K562 (cell line): ENCODE results near the gene WDR93. TPM values are rescaled to one million over a fixed set of nuclear protein-coding genes. Genes with fewer than 3 reads are reported as not detected.

Experiments used
- ATAC-seq: fragments of 200-7000 bp; cut with Tn5 transposase; 3 replicates; pipeline ENCODE4 v1.9.1; 2020; ENCODE audit warnings: moderate library complexity
- BruUV-seq: library from RNA; stranded (reverse); fragments of 400-500 nt; replicated peaks from 2 replicates; lab custom pipeline; 2021; lab: Mats Ljungman, UMichigan
- CTCF ChIA-PET: fragments of 300-600 bp; formaldehyde crosslinking; extraction: SDS; loops from one replicate; lab custom pipeline; 2021; ENCODE audit warnings: low intra/inter-chr PET ratio; lab: Yijun Ruan, JAX
- POLR2A ChIA-PET: fragments of 300-600, 350-650 bp; sonication (Branson Sonifier 250); formaldehyde crosslinking; extraction: SDS; loops from one replicate; lab custom pipeline; 2021; ENCODE audit warnings: antibody characterized with exemption, inconsistent platforms; lab: Yijun Ruan, JAX
- DNase-seq, 4 experiments: peaks; one replicate each; pipeline versions ENCODE4 v3.0.0 to v3.0.0-alpha.2; 2011 to 2018; ENCODE audit warnings: low spot score in 3 of 4, mixed read lengths in 3 of 4; ENCODE audit errors: extremely low read depth in 1 of 4
- FAIRE-seq: peaks from 2 replicates; lab custom pipeline; 2011; peaks lifted over from hg19 to GRCh38; lab: Jason Lieb, UNC
- H2AFZ ChIP-seq: 2 replicates; pipeline ENCODE4 v1.6.0; 2011; ENCODE audit warnings: low read depth, low read length, control low read depth, inconsistent platforms
- H3K27ac ChIP-seq: fragments of 200-600 bp; 3 replicates; pipeline ENCODE4 v1.8.0; 2011; ENCODE audit warnings: low read depth, mild to moderate bottlenecking, control low read depth, inconsistent platforms, low read length, moderate library complexity, mixed read lengths; ENCODE audit errors: extremely low read depth
- H3K27me3 ChIP-seq, 2 experiments: fragments of 300-600 bp in 1 of 2; 2 replicates in 1 of 2; 3 replicates in 1 of 2; pipeline versions ENCODE4 v1.6.0 to v1.8.0; 2011; ENCODE audit warnings: inconsistent platforms in 2 of 2, low read length in 2 of 2, mild to moderate bottlenecking in 1 of 2, mixed read lengths in 1 of 2, moderate library complexity in 1 of 2; ENCODE audit not compliant: control insufficient read depth in 2 of 2, insufficient read depth in 2 of 2
- H3K36me3 ChIP-seq: fragments of 300-600 bp; 3 replicates; pipeline ENCODE4 v1.8.0; 2011; ENCODE audit warnings: mild to moderate bottlenecking, low read length, inconsistent platforms; ENCODE audit not compliant: control insufficient read depth, insufficient read depth
- H3K4me1 ChIP-seq, 2 experiments: fragments of 200-600 bp in 1 of 2; replicated peaks in 1 of 2; 2 replicates in 1 of 2; 3 replicates in 1 of 2; pipeline versions ENCODE4 v1.5.1 to v1.8.0; 2011; ENCODE audit warnings: inconsistent platforms in 2 of 2, low read length in 2 of 2, mild to moderate bottlenecking in 1 of 2, mixed read lengths in 1 of 2, moderate library complexity in 1 of 2; ENCODE audit not compliant: control insufficient read depth in 2 of 2, insufficient read depth in 2 of 2
- H3K4me2 ChIP-seq: 2 replicates; pipeline ENCODE4 v1.6.1; 2011; ENCODE audit warnings: low read length, control low read depth, inconsistent platforms, mixed read lengths; ENCODE audit not compliant: insufficient read depth
- H3K4me3 ChIP-seq: fragments of 200-600 bp; sonication (generic), shearing (Covaris generic); 2 replicates; pipeline ENCODE4 v1.5.1; 2016; ENCODE audit warnings: control low read depth, inconsistent platforms
- H3K79me2 ChIP-seq: fragments of 200-600 bp; 3 replicates; pipeline ENCODE4 v1.8.0; 2011; ENCODE audit warnings: low read length, inconsistent platforms; ENCODE audit not compliant: control insufficient read depth, insufficient read depth
- H3K9ac ChIP-seq, 2 experiments: 2 replicates each; pipeline versions ENCODE4 v1.6.0 to v1.6.1; 2011; ENCODE audit warnings: low read depth in 2 of 2, low read length in 2 of 2, control low read depth in 1 of 2, inconsistent platforms in 1 of 2, mild to moderate bottlenecking in 1 of 2, mixed read lengths in 1 of 2; ENCODE audit not compliant: insufficient read depth in 1 of 2
- H3K9me1 ChIP-seq: one replicate; pipeline ENCODE4 v1.6.0; 2011; ENCODE audit warnings: inconsistent platforms, mild to moderate bottlenecking, low read length, moderate library complexity; ENCODE audit not compliant: control insufficient read depth, insufficient read depth
- H3K9me3 ChIP-seq: replicated peaks from 2 replicates; pipeline ENCODE4 v1.5.1; 2011; ENCODE audit warnings: low read depth, low read length, inconsistent platforms; ENCODE audit not compliant: control insufficient read depth, insufficient read depth
- H4K20me1 ChIP-seq: replicated peaks from 2 replicates; pipeline ENCODE4 v1.6.1; 2011; ENCODE audit warnings: low read length, inconsistent platforms, mixed read lengths; ENCODE audit not compliant: control insufficient read depth, insufficient read depth
- KLF13 ChIP-seq: fragments of 450-650 bp; IDR thresholded peaks from 2 replicates; pipeline ENCODE4 v1.6.1; 2016; ENCODE audit warnings: missing genetic modification characterization, low read depth, mild to moderate bottlenecking, missing compliant biosample characterization, moderate library complexity, borderline replicate concordance
- NCOA6 ChIP-seq: fragments of 450-650 bp; IDR thresholded peaks from 2 replicates; pipeline ENCODE4 v1.6.1; 2017; ENCODE audit warnings: mild to moderate bottlenecking
- RBM34 ChIP-seq: fragments of 200-400 bp; formaldehyde crosslinking; IDR thresholded peaks from 2 replicates; pipeline ENCODE4 v1.6.1; 2018; ENCODE audit warnings: low read length, borderline replicate concordance; ENCODE audit not compliant: insufficient read depth
- TARDBP ChIP-seq: fragments of 450-650 bp; IDR thresholded peaks from 2 replicates; pipeline ENCODE4 v1.6.1; 2016
- ZNF121 ChIP-seq: sonication (generic); formaldehyde crosslinking; conservative IDR thresholded peaks from 2 replicates; pipeline ENCODE4 v1.8.0; 2022; ENCODE audit warnings: missing genetic modification reagents
- ZNF165 ChIP-seq: fragments of 250-450 bp; sonication (Bioruptor Pico); IDR thresholded peaks from 2 replicates; pipeline ENCODE4 v1.4.0; 2020; ENCODE audit warnings: borderline replicate concordance
- ZNF253 ChIP-seq: fragments of 250-450 bp; sonication (Bioruptor Pico); conservative IDR thresholded peaks from 2 replicates; pipeline ENCODE4 v1.6.1; 2021; ENCODE audit warnings: mild to moderate bottlenecking
- WGBS: fragments of 100-300 bp; shearing (Covaris generic); methylation state at CpG from one replicate; pipeline ENCODE4 v1.1.6; 2016; ENCODE audit warnings: low coverage, mixed read lengths; ENCODE audit not compliant: insufficient coverage; ENCODE audit errors: missing lambda C conversion rate; 5-methylcytosine and 5-hydroxymethylcytosine counted together
- in situ Hi-C: fragments of 300-500 bp; cut with MboI; formaldehyde crosslinking; loops from 4 replicates; pipeline ENCODE4 v1.15.0; 2018; ENCODE audit warnings: inconsistent platforms, mixed read lengths
- intact Hi-C: fragments of 100-400 bp; cut with micrococcal nuclease; formaldehyde crosslinking; loops from 2 replicates; pipeline ENCODE4 v1.14.2; 2022
- polyA plus RNA-seq, 8 experiments: library from polyadenylated mRNA; depleted of rRNA in 4 of 8; stranded (reverse) in 5 of 8; unstranded in 3 of 8; fragments of >200 nt; fragmentation: Nextera tagmentation in 2 of 8; fragmentation: Illumina TruSeq in 1 of 8; extraction: Ambion mirVana in 2 of 8; extraction: Trizol in 1 of 8; gene quantifications; 2 replicates each; pipeline versions ENCODE4 v1.2.1 to v1.2.3, GENCODE V29; 2011 to 2014; ENCODE audit warnings: inconsistent platforms in 1 of 8, missing spikeins in 1 of 8
- total RNA-seq, 7 experiments: library from RNA; depleted of rRNA in 6 of 7; stranded (reverse); fragments of >200 nt in 6 of 7; fragmentation: Illumina TruSeq in 2 of 7; extraction: Trizol in 2 of 7; gene quantifications; 2 replicates each; pipeline versions ENCODE4 v1.2.1 to v1.2.3, GENCODE V29; 2011 to 2021; ENCODE audit warnings: low replicate concordance in 1 of 7
- TF ChIP-seq, protein P1 (sequence below): fragments of 450-650 bp; IDR thresholded peaks from 2 replicates; pipeline ENCODE4 v1.6.1; 2016; ENCODE audit warnings: low read depth, mild to moderate bottlenecking, moderate library complexity
- TF ChIP-seq, protein P2 (sequence below): fragments of 450-650 bp; IDR thresholded peaks from 2 replicates; pipeline ENCODE4 v1.7.1; 2018; ENCODE audit warnings: mild to moderate bottlenecking, low read depth; ENCODE audit not compliant: partially characterized antibody
- TF ChIP-seq, protein P3 (sequence below): sonication (generic); formaldehyde crosslinking; IDR thresholded peaks from 2 replicates; pipeline ENCODE4 v1.8.1; 2023; ENCODE audit warnings: mild to moderate bottlenecking, missing genetic modification reagents

WDR93 gene
- total and polyA plus RNA-seq, 9 of the 15 experiments (the other 6 are each of a cell fraction or from before 2014, with no cell fraction given) = not detected

DNA sequence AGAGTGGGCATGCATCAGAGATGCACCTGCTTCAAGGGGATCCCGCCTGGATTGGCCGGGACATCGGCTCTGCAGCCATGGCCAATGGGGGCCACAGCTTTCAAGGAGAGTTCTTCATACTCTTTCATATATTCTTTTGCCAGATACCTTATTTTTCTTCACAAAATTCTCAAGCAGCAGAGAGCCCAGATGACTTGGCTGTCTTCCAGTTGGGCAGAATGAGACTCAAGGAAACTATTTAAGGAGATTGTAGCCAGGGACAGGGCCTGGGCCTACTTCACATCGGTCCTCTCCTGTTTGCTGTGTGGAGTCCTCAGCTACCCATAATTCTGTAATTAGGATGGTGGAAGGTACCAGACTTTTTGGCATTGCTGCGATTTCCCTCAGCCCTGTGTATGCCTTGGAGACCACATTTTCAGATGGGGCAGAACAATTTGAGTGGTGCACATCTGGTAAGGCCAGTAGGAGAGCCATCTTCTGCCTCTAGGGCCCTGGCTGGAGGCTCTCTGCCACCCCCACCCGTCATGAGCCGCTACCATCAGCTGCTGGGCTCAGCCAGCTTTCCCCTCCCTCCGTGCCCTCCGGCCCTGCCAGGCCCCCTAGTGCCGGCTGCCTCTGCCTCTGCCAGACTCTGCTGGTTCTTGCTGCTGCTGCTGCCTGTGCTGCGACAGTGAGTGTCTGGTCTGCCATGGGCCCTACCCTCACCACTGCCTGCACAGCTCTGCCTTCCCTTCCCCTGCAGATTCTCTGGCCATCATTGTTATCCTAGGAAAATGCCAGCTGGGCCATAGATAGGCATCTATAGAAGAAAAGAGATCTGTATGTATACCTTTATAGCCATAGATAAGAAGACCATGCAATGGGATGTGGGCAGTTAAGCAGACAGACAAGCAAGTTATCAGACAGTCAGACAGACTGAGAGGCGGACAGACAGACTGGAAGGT, 18.1 kb upstream of the WDR93 start:
- TF ChIP-seq ZNF121 (no peak), TARDBP (no peak), NCOA6 (no peak), ZNF253 (no peak), ZNF165 (CRISPR knock-in tag) (no peak), KLF13 (no peak), RBM34 (no peak)
- TF ChIP-seq, protein P1, sequence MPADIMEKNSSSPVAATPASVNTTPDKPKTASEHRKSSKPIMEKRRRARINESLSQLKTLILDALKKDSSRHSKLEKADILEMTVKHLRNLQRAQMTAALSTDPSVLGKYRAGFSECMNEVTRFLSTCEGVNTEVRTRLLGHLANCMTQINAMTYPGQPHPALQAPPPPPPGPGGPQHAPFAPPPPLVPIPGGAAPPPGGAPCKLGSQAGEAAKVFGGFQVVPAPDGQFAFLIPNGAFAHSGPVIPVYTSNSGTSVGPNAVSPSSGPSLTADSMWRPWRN = no peak
- TF ChIP-seq, protein P2, sequence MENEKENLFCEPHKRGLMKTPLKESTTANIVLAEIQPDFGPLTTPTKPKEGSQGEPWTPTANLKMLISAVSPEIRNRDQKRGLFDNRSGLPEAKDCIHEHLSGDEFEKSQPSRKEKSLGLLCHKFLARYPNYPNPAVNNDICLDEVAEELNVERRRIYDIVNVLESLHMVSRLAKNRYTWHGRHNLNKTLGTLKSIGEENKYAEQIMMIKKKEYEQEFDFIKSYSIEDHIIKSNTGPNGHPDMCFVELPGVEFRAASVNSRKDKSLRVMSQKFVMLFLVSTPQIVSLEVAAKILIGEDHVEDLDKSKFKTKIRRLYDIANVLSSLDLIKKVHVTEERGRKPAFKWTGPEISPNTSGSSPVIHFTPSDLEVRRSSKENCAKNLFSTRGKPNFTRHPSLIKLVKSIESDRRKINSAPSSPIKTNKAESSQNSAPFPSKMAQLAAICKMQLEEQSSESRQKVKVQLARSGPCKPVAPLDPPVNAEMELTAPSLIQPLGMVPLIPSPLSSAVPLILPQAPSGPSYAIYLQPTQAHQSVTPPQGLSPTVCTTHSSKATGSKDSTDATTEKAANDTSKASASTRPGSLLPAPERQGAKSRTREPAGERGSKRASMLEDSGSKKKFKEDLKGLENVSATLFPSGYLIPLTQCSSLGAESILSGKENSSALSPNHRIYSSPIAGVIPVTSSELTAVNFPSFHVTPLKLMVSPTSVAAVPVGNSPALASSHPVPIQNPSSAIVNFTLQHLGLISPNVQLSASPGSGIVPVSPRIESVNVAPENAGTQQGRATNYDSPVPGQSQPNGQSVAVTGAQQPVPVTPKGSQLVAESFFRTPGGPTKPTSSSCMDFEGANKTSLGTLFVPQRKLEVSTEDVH = no peak
- TF ChIP-seq, protein P3, sequence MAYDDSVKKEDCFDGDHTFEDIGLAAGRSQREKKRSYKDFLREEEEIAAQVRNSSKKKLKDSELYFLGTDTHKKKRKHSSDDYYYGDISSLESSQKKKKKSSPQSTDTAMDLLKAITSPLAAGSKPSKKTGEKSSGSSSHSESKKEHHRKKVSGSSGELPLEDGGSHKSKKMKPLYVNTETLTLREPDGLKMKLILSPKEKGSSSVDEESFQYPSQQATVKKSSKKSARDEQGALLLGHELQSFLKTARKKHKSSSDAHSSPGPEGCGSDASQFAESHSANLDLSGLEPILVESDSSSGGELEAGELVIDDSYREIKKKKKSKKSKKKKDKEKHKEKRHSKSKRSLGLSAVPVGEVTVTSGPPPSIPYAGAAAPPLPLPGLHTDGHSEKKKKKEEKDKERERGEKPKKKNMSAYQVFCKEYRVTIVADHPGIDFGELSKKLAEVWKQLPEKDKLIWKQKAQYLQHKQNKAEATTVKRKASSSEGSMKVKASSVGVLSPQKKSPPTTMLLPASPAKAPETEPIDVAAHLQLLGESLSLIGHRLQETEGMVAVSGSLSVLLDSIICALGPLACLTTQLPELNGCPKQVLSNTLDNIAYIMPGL (CRISPR knock-in tag) = no peak
- no peak for DNase-seq
- H3K9me3 ChIP-seq = no peaks in the 10 kb centered on the region
- ChIA-PET POLR2A (interaction anchor here (0.5 to 0.8 kb wide), 2 partner anchors 423 to 594 kb away, joined by 3 read pairs; no protein-coding TSS in a partner anchor), CTCF (no interaction called here)
- no peak overlapping the region for H2AFZ ChIP-seq
- 10% methylated on average over 12 of the region's 12 CpGs for WGBS
- H3K27me3 ChIP-seq = peaks cover 22 to 64% of the 10 kb centered on the region in 2 experiments
- in situ Hi-C loops (no loop called here), intact Hi-C loops (no loop called here)
- FAIRE-seq = no peak
- no peak overlapping the region for H3K27ac ChIP-seq
- no TSS peak for BruUV-seq
- H3K9ac ChIP-seq = no peak overlapping the region
- ATAC-seq = no peak; the same call in 2 of the 3 replicates
- no peak overlapping the region for H3K4me2 ChIP-seq
- H3K4me1 ChIP-seq = peaks cover 0 to 13% of the 10 kb centered on the region in 2 experiments; a peak in 3 of 5 replicates
- H3K9me1 ChIP-seq = no peaks in the 10 kb centered on the region
- H3K4me3 ChIP-seq = no peak overlapping the region
- peaks cover 2% of the 10 kb centered on the region; the same call in 1 of the 2 replicates for H4K20me1 ChIP-seq
- no peaks in the 10 kb centered on the region for H3K79me2 ChIP-seq
- no peaks in the 10 kb centered on the region for H3K36me3 ChIP-seq
